GM12801 (cell line): ENCODE measurements around the gene TAOK2.

Source experiments
- CTCF ChIP-seq: IDR thresholded peaks from one replicate; pipeline ENCODE4 v1.5.1; 2011; ENCODE audit warnings: control low read depth; ENCODE audit not compliant: insufficient read length; ENCODE audit errors: extremely low read depth

Gene TAOK2

GRCh38 chr16:30024451-30024850 lies 50.8 kb downstream of the TAOK2 start:
- TF ChIP-seq CTCF: no peak

- TF ChIP-seq CTCF: no peak
Observed at GRCh38 chr16:30025156-30025555, 51.5 kb downstream of the TAOK2 start.

GRCh38 chr16:30025574-30025973 lies 51.9 kb downstream of the TAOK2 start:
- no peak for TF ChIP-seq CTCF

GRCh38 chr16:30026449-30026848 lies 52.8 kb downstream of the TAOK2 start:
- TF ChIP-seq CTCF: no peak

- TF ChIP-seq CTCF: no peak
Observed at GRCh38 chr16:30027588-30028437, 54.1 kb downstream of the TAOK2 start.

GRCh38 chr16:30028438-30029076 lies 54.9 kb downstream of the TAOK2 start:
- TF ChIP-seq CTCF: no peak

GRCh38 chr16:30030011-30030685 lies 56.5 kb downstream of the TAOK2 start:
- no peak for TF ChIP-seq CTCF
